ENCODE results near the gene UHMK1.
"Not testable (repeated sequence)": the region's sequence is repeated elsewhere in the genome, so short reads cannot be mapped to it uniquely, and the experiment has no call there.

Gene UHMK1

GRCh38 chr1:162471290-162471853, 26.2 kb upstream of the UHMK1 start:
- Histone ChIP-seq H3K27ac (no peak overlapping the region), H3K4me3 (no peak overlapping the region)
- no peak for TF ChIP-seq CTCF (IDR thresholded peaks at IDR 0.05)

GRCh38 chr1:162475089-162475488, 22.5 kb upstream of the UHMK1 start:
- Histone ChIP-seq H3K27ac (no peak overlapping the region), H3K4me3 (no peak overlapping the region)
- DNase-seq (ENCODE audit: low spot score), result no peak
- TF ChIP-seq CTCF (IDR thresholded peaks at IDR 0.05), result no peak

More at GRCh38 chr1:162471290-162471853, 26.2 kb upstream of the UHMK1 start:
- no peak for DNase-seq (ENCODE audit: low spot score)

DNA sequence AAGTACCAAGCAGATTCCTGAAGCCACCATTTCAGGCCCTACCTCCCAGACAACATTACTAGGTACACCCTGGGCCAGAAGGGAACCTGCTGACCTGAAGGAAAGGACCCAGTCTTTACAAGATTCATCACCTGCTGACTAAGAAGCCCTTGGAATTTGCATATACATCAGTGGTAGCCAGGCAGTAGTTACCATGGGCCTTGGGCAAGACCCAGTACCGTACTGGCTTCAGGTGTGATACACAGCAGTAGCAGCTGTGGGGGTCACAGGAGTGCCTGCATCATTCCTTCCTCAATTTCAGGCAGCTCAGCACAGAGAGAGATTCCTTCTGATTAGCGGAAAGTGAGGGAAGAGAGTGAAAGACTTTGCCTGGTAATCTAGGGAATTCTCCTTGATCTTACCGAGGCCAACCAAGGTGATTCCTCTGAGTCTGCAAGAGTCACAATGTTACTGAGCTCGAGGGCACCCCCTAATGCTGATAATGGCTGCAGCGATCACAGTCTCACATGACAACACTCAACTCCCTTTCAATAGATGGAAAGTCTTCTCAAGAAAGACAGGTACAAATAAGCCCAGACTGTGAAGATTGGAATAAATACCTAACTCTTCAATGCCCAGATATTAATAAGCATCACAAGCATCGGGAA, 22.0 kb upstream of the UHMK1 start:
- no peak for DNase-seq (ENCODE audit: low spot score)
- H3K27ac ChIP-seq, result no peak overlapping the region
- no peak overlapping the region for H3K4me3 ChIP-seq
- TF ChIP-seq CTCF (IDR thresholded peaks at IDR 0.05), result no peak

DNA sequence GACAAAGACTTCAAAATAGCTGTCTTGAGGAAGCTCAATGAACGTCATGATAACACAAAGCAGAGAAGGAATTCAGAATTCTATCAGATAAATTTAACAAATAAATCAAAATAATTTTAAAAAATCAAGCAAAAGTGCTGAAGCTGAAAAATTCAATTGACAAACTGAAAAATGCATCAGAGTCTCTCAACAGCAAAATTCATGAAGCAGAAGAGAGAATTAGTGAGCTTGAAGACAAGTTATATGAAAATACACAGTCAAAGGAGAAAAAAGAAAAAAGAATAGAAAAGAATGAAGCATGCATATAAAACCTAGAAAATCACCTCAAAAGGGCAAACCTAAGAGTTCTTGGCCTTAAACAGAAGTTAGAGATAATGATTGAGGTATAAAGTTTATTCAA, 21.0 kb upstream of the UHMK1 start:
- H3K4me3 ChIP-seq, result no peak overlapping the region
- TF ChIP-seq CTCF (IDR thresholded peaks at IDR 0.05), result no peak
- H3K27ac ChIP-seq, result no peak overlapping the region
- no peak for DNase-seq (ENCODE audit: low spot score)

DNA sequence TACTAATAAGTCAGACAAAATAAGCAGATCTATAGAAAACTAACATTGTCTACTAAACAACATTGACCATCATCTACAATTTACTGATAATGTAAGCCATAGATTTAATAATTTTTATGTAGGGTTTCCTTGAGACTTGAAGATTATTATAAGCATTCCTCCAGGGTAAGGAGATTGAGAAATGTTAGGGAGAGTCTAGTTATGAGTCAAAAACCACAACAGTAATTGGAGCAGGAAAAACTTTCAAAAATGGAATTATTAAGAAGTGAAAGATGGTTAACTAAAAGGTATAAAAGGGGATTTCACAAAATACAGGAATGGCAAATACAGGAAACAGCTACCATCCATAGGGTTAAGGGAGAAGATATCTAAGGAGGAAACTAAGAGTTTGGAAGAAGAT, 12.4 kb upstream of the UHMK1 start:
- Histone ChIP-seq H3K27ac (no peak overlapping the region), H3K4me3 (no peak overlapping the region)

DNA sequence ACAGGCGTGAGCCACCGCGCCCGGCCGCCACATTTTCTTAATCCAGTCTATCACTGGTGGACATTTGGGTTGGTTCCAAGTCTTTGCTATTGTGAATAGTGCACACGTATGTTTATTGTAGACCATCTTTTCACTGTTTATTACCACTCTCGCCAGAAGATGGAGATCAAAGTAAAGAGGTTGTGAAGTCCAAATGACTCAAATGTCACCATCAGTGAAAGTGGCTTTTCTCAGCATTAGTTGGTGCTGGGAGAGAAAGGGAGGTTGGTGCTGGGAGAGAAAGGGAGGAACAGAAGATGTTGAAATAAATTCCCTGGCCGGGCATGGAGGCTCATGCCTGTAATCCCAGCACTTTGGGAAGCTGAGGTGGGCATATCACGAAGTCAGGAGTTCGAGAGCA, 10.4 kb upstream of the UHMK1 start:
- no peak overlapping the region for H3K4me3 ChIP-seq
- H3K27ac ChIP-seq, result no peak overlapping the region
- no peak for DNase-seq (ENCODE audit: low spot score)
- no peak for TF ChIP-seq CTCF (IDR thresholded peaks at IDR 0.05)

More for the DNA sequence above, 12.4 kb upstream of the UHMK1 start:
- DNase-seq (ENCODE audit: low spot score), result no peak
- TF ChIP-seq CTCF (IDR thresholded peaks at IDR 0.05), result no peak

DNA sequence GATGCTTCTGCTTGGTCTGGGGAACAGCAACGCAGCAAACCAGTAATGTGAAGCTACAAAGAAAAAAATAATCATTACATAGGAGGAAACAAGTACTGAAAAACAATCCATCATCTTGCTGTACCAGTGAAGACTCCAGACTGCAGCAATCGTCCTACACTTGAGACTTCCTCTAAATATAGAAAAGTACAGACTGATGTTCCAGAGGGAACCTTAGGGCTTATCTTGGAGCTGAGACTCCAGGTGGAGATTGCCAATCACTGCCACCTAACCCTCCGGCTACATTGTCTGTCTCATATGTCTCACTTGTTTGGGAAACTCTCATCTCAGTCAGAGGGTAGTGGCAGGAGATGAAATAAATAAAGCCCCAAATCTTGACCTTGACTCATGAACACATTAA, 9.4 kb upstream of the UHMK1 start:
- no peak for TF ChIP-seq CTCF (IDR thresholded peaks at IDR 0.05)
- no peak overlapping the region for H3K4me3 ChIP-seq
- no peak overlapping the region for H3K27ac ChIP-seq
- no peak for DNase-seq (ENCODE audit: low spot score)

- H3K4me3 ChIP-seq; DNase-seq (ENCODE audit: low spot score); H3K27ac ChIP-seq: not testable (repeated sequence)
Measured at GRCh38 chr1:162495531-162496233, 1.9 kb upstream of the UHMK1 start.
